ENCODE measurements around the gene ANKRD23. TPM values are rescaled to one million over a fixed set of nuclear protein-coding genes. Genes with fewer than 3 reads are reported as not detected.

Gene ANKRD23
- total RNA-seq, 6 experiments from 2014 or later = 0.71 to 1.8 (median 1.3) TPM

DNA sequence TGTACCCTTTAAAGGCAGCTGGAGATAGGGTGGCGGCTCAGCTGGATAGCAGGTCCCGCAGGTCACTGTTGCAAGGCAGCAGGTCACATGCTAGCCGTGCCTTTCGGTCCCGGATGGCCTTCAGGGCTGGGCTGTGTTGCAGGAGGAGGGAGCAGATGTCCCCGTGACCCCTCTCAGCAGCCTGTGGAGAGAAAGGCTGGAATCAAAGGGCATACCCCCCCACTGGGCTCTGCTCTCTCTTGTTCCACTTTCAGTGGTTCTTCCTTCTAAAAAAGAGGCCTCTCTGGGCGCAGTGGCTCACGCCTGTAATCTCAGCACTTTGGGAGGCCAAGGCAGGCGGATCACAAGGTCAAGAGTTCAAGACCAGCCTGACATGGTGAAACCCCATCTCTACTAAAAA, 4.4 kb upstream of the ANKRD23 start:
- DNase-seq = no peak
- Mint-ChIP-seq H3K36me3 (ENCODE audit: low read depth) (peaks cover 8% of the 10 kb centered on the region), H3K4me1 (ENCODE audit: low read depth) (no peaks in the 10 kb centered on the region), H3K9me3 (no peaks in the 10 kb centered on the region), H3K27me3 (ENCODE audit: insufficient read depth) (no peaks in the 10 kb centered on the region; the same call in 1 of the 2 replicates), H3K4me3 (no peak overlapping the region), H3K27ac (no peak overlapping the region)
- TF ChIP-seq, protein P1, sequence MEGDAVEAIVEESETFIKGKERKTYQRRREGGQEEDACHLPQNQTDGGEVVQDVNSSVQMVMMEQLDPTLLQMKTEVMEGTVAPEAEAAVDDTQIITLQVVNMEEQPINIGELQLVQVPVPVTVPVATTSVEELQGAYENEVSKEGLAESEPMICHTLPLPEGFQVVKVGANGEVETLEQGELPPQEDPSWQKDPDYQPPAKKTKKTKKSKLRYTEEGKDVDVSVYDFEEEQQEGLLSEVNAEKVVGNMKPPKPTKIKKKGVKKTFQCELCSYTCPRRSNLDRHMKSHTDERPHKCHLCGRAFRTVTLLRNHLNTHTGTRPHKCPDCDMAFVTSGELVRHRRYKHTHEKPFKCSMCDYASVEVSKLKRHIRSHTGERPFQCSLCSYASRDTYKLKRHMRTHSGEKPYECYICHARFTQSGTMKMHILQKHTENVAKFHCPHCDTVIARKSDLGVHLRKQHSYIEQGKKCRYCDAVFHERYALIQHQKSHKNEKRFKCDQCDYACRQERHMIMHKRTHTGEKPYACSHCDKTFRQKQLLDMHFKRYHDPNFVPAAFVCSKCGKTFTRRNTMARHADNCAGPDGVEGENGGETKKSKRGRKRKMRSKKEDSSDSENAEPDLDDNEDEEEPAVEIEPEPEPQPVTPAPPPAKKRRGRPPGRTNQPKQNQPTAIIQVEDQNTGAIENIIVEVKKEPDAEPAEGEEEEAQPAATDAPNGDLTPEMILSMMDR (IDR thresholded peaks at IDR 0.05) = no peak

DNA sequence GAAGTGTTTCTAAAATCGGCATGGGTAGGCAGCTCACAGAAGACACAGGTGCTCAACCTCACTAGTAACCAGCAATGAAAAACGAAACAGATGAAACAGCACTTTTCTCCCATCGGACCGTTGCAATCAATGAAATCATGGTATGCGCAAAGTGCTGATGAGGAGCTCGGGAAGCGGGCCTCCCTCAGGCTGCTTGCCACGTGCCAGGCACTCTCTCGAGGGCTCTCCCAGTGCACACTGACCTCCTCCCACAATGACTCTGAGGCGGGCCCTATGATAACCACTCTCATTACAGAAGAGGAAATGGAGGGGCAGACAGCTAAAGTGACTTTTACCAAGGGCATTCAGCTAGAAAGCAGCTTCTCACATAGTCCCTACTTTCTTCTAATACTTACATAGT, 3.8 kb upstream of the ANKRD23 start:
- Mint-ChIP-seq H3K27me3 (ENCODE audit: insufficient read depth) (peaks cover 2% of the 10 kb centered on the region; the same call in 1 of the 2 replicates), H3K4me3 (no peak overlapping the region), H3K9me3 (no peaks in the 10 kb centered on the region)

DNA sequence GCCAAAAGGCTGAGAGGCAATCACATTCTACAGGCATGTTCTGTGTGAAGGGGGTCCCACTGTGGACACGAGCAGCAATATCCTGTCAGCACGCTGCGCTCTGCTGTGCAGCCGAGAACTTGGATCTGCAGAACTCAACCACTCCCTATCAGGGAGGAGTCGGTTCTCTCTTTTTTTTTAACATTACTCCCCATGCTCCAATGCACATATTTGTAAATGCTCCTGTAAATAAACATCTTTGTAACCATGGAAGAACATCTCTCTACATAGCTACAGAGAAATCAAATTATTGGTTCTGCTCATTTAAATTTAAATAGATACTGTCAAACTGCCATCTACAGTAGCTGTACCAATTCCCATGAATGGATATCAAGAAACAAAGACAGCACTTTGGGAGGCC, 3.0 kb upstream of the ANKRD23 start:
- TF ChIP-seq, protein P1 (IDR thresholded peaks at IDR 0.05) = no peak
- no peak overlapping the region for H3K27ac Mint-ChIP-seq

More for the DNA sequence above, 3.8 kb upstream of the ANKRD23 start:
- Mint-ChIP-seq H3K27ac (no peak overlapping the region), H3K4me1 (ENCODE audit: low read depth) (no peaks in the 10 kb centered on the region), H3K36me3 (ENCODE audit: low read depth) (peaks cover 1% of the 10 kb centered on the region)
- TF ChIP-seq, protein P1 (IDR thresholded peaks at IDR 0.05) = no peak
- no peak for DNase-seq

DNA sequence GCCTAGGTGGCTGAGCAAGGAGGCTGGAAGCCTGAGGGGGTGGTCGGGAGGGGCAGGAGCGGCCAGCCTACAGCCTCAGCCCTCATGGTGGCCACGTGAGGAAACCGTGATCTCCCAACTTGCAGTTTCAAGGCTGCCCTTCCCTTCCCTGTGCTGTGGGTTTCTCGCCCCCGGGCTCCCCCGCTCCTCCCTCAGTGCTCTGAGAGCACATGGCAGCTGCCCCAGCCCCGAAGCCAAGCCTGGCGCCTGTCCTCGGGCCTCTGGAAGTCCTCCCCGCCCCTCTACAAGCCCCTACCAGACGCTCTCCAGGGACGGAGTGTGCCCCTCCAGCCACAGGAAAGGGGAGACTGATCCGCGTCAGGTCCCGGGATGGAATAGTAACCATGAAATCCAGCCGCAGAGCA, 586 bp upstream of the ANKRD23 start:
- no peaks in the 10 kb centered on the region for H3K9me3 Mint-ChIP-seq
- H3K36me3 Mint-ChIP-seq (ENCODE audit: low read depth) = no peaks in the 10 kb centered on the region; the same call in 1 of the 2 replicates
- TF ChIP-seq, protein P1 (IDR thresholded peaks at IDR 0.05) = no peak
- H3K27me3 Mint-ChIP-seq (ENCODE audit: insufficient read depth) = peaks cover 2% of the 10 kb centered on the region; the same call in 1 of the 2 replicates
- H3K27ac Mint-ChIP-seq = no peak overlapping the region
- no peak overlapping the region for H3K4me3 Mint-ChIP-seq
- no peaks in the 10 kb centered on the region for H3K4me1 Mint-ChIP-seq (ENCODE audit: low read depth)
- DNase-seq = no peak

More for the DNA sequence above, 3.0 kb upstream of the ANKRD23 start:
- H3K4me1 Mint-ChIP-seq (ENCODE audit: low read depth) = no peaks in the 10 kb centered on the region
- no peaks in the 10 kb centered on the region; the same call in 1 of the 2 replicates for H3K36me3 Mint-ChIP-seq (ENCODE audit: low read depth)
- no peaks in the 10 kb centered on the region for H3K9me3 Mint-ChIP-seq
- no peak overlapping the region for H3K4me3 Mint-ChIP-seq
- H3K27me3 Mint-ChIP-seq (ENCODE audit: insufficient read depth) = peaks cover 2% of the 10 kb centered on the region
- no peak for DNase-seq

DNA sequence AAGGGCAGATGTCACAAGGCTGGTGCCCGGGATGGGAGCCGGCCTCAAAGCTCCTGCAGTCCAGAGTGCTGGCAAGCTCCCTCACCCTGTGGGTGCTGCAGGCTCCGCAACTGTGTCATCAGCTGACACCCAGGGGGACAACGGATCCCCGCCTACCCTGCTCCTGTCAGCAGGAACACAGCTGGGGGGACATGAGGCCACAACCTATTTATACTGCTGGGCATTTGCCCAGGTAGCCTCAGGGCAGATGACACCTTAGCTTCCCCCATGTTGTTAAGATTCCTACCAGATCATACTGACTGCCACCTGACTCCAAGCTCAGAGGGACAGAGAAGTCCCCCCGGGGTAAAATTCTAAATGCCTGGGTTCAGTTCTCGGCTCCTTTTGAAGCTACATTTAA, 1.2 kb downstream of the ANKRD23 start:
- H3K9me3 Mint-ChIP-seq = no peaks in the 10 kb centered on the region
- no peak for DNase-seq
- H3K27me3 Mint-ChIP-seq (ENCODE audit: insufficient read depth) = peaks cover 2% of the 10 kb centered on the region; the same call in 1 of the 2 replicates
- no peaks in the 10 kb centered on the region for H3K4me1 Mint-ChIP-seq (ENCODE audit: low read depth)
- H3K36me3 Mint-ChIP-seq (ENCODE audit: low read depth) = no peaks in the 10 kb centered on the region; the same call in 1 of the 2 replicates
- H3K27ac Mint-ChIP-seq = no peak overlapping the region
- H3K4me3 Mint-ChIP-seq = no peak overlapping the region
- TF ChIP-seq, protein P1 (IDR thresholded peaks at IDR 0.05) = no peak
